ENCODE data around the gene ALDH3B2.

The ALDH3B2 gene

GRCh38 chr11:67664213-67664585, 10.2 kb downstream of the ALDH3B2 start:
- H2BK120ac ChIP-seq (ENCODE audit: low read depth, low read length) = no peak overlapping the region
- H2AK5ac ChIP-seq (ENCODE audit: low read length, severe bottlenecking) = no peak overlapping the region
- no peak overlapping the region for H3K4me3 ChIP-seq (ENCODE audit: insufficient read depth in 1 of 2, low read depth in 1 of 2, low read length in 2 of 2)
- H3K27me3 ChIP-seq (ENCODE audit: control insufficient read depth in 1 of 2, insufficient read depth in 1 of 2, low read length in 2 of 2) = peaks cover 15 to 51% of the 10 kb centered on the region in 2 experiments
- no peaks in the 10 kb centered on the region for H3K4me1 ChIP-seq (ENCODE audit: control insufficient read depth, insufficient read depth, low read depth, low read length)
- H2BK5ac ChIP-seq (ENCODE audit: low read depth, low read length, poor library complexity, severe bottlenecking) = no peak overlapping the region
- H3K36me3 ChIP-seq (ENCODE audit: control insufficient read depth in 1 of 2, insufficient read depth in 2 of 2, low read depth in 1 of 2, low read length in 2 of 2) = no peaks in the 10 kb centered on the region
- H3K79me1 ChIP-seq (replicated peaks; ENCODE audit: low read length, poor library complexity, severe bottlenecking) = no peaks in the 10 kb centered on the region
- H3K4me2 ChIP-seq (ENCODE audit: low read length, poor library complexity, severe bottlenecking) = no peak overlapping the region
- H3K4ac ChIP-seq (ENCODE audit: low read depth in 1 of 2, low read length in 2 of 2) = no peak overlapping the region
- no peak overlapping the region for H3K27ac ChIP-seq (ENCODE audit: low read length, poor library complexity, severe bottlenecking)
- no peak overlapping the region for H3K14ac ChIP-seq (ENCODE audit: low read length in 2 of 2)
- H4K91ac ChIP-seq (ENCODE audit: low read length) = no peak overlapping the region
- no peak overlapping the region for H2BK15ac ChIP-seq (ENCODE audit: low read depth, poor library complexity, severe bottlenecking)
- DNase-seq = no peak
- no peak overlapping the region for H3K9ac ChIP-seq (ENCODE audit: low read length)
- H3K23ac ChIP-seq (ENCODE audit: low read length in 2 of 2) = no peak overlapping the region
- no peaks in the 10 kb centered on the region for H3K9me3 ChIP-seq (ENCODE audit: control insufficient read depth, low read length)
- H3K18ac ChIP-seq (ENCODE audit: low read depth in 1 of 2, low read length in 2 of 2) = no peak overlapping the region
- no peak overlapping the region for H4K8ac ChIP-seq (ENCODE audit: low read length)
- H2BK12ac ChIP-seq (ENCODE audit: low read length in 2 of 2) = no peak overlapping the region
- H2AFZ ChIP-seq (ENCODE audit: low read depth, low read length) = no peak overlapping the region
- 85% methylated on average over 16 of the region's 16 CpGs for WGBS

- Histone ChIP-seq H3K36me3 (ENCODE audit: control insufficient read depth in 1 of 2, insufficient read depth in 2 of 2, low read depth in 1 of 2, low read length in 2 of 2) (no peaks in the 10 kb centered on the region), H3K4ac (ENCODE audit: low read depth in 1 of 2, low read length in 2 of 2) (no peak overlapping the region), H4K8ac (ENCODE audit: low read length) (no peak overlapping the region), H3K27me3 (ENCODE audit: control insufficient read depth in 1 of 2, insufficient read depth in 1 of 2, low read length in 2 of 2) (peaks cover 15 to 47% of the 10 kb centered on the region in 2 experiments), H3K18ac (ENCODE audit: low read depth in 1 of 2, low read length in 2 of 2) (no peak overlapping the region), H3K9ac (ENCODE audit: low read length) (no peak overlapping the region), H4K91ac (ENCODE audit: low read length) (no peak overlapping the region), H3K4me2 (ENCODE audit: low read length, poor library complexity, severe bottlenecking) (no peak overlapping the region), H3K4me1 (ENCODE audit: control insufficient read depth, insufficient read depth, low read depth, low read length) (no peaks in the 10 kb centered on the region), H2AK5ac (ENCODE audit: low read length, severe bottlenecking) (no peak overlapping the region), H3K4me3 (ENCODE audit: insufficient read depth in 1 of 2, low read depth in 1 of 2, low read length in 2 of 2) (no peak overlapping the region), H2AFZ (ENCODE audit: low read depth, low read length) (no peak overlapping the region), H2BK120ac (ENCODE audit: low read depth, low read length) (no peak overlapping the region), H2BK15ac (ENCODE audit: low read depth, poor library complexity, severe bottlenecking) (no peak overlapping the region), H3K79me1 (replicated peaks; ENCODE audit: low read length, poor library complexity, severe bottlenecking) (no peaks in the 10 kb centered on the region), H3K14ac (ENCODE audit: low read length in 2 of 2) (no peak overlapping the region), H2BK5ac (ENCODE audit: low read depth, low read length, poor library complexity, severe bottlenecking) (no peak overlapping the region), H3K9me3 (ENCODE audit: control insufficient read depth, low read length) (no peaks in the 10 kb centered on the region), H2BK12ac (ENCODE audit: low read length in 2 of 2) (no peak overlapping the region), H3K23ac (ENCODE audit: low read length in 2 of 2) (no peak overlapping the region), H3K27ac (ENCODE audit: low read length, poor library complexity, severe bottlenecking) (no peak overlapping the region)
- DNase-seq = no peak
- WGBS = 89% methylated on average over 22 of the region's 22 CpGs
Measured at GRCh38 chr11:67663532-67664212, 10.8 kb downstream of the ALDH3B2 start.

- Histone ChIP-seq H3K4me1 (ENCODE audit: control insufficient read depth, insufficient read depth, low read depth, low read length) (no peaks in the 10 kb centered on the region), H3K27ac (ENCODE audit: low read length, poor library complexity, severe bottlenecking) (no peak overlapping the region), H3K79me1 (replicated peaks; ENCODE audit: low read length, poor library complexity, severe bottlenecking) (no peaks in the 10 kb centered on the region), H4K8ac (ENCODE audit: low read length) (no peak overlapping the region), H3K9me3 (ENCODE audit: control insufficient read depth, low read length) (no peaks in the 10 kb centered on the region), H3K4me2 (ENCODE audit: low read length, poor library complexity, severe bottlenecking) (no peak overlapping the region), H3K4ac (ENCODE audit: low read depth in 1 of 2, low read length in 2 of 2) (no peak overlapping the region), H4K91ac (ENCODE audit: low read length) (no peak overlapping the region), H3K27me3 (ENCODE audit: control insufficient read depth in 1 of 2, insufficient read depth in 1 of 2, low read length in 2 of 2) (peaks cover 15 to 47% of the 10 kb centered on the region in 2 experiments), H3K4me3 (ENCODE audit: insufficient read depth in 1 of 2, low read depth in 1 of 2, low read length in 2 of 2) (no peak overlapping the region), H3K23ac (ENCODE audit: low read length in 2 of 2) (no peak overlapping the region), H3K18ac (ENCODE audit: low read depth in 1 of 2, low read length in 2 of 2) (no peak overlapping the region), H3K14ac (ENCODE audit: low read length in 2 of 2) (no peak overlapping the region), H2BK15ac (ENCODE audit: low read depth, poor library complexity, severe bottlenecking) (no peak overlapping the region), H2BK12ac (ENCODE audit: low read length in 2 of 2) (no peak overlapping the region), H3K36me3 (ENCODE audit: control insufficient read depth in 1 of 2, insufficient read depth in 2 of 2, low read depth in 1 of 2, low read length in 2 of 2) (no peaks in the 10 kb centered on the region), H2BK5ac (ENCODE audit: low read depth, low read length, poor library complexity, severe bottlenecking) (no peak overlapping the region), H3K9ac (ENCODE audit: low read length) (no peak overlapping the region), H2AK5ac (ENCODE audit: low read length, severe bottlenecking) (no peak overlapping the region), H2AFZ (ENCODE audit: low read depth, low read length) (no peak overlapping the region), H2BK120ac (ENCODE audit: low read depth, low read length) (no peak overlapping the region)
- DNase-seq = no peak
- WGBS = 85% methylated on average over 19 of the region's 19 CpGs
Measured at GRCh38 chr11:67662835-67663531, 11.4 kb downstream of the ALDH3B2 start.

GRCh38 chr11:67662142-67662834, 12.1 kb downstream of the ALDH3B2 start:
- H3K4ac ChIP-seq (ENCODE audit: low read depth in 1 of 2, low read length in 2 of 2) = no peak overlapping the region
- no peak overlapping the region for H3K14ac ChIP-seq (ENCODE audit: low read length in 2 of 2)
- no peaks in the 10 kb centered on the region for H3K79me1 ChIP-seq (replicated peaks; ENCODE audit: low read length, poor library complexity, severe bottlenecking)
- H2BK5ac ChIP-seq (ENCODE audit: low read depth, low read length, poor library complexity, severe bottlenecking) = no peak overlapping the region
- no peak for DNase-seq
- peaks cover 15 to 47% of the 10 kb centered on the region in 2 experiments for H3K27me3 ChIP-seq (ENCODE audit: control insufficient read depth in 1 of 2, insufficient read depth in 1 of 2, low read length in 2 of 2)
- WGBS = 90% methylated on average over 12 of the region's 12 CpGs
- no peak overlapping the region for H2BK15ac ChIP-seq (ENCODE audit: low read depth, poor library complexity, severe bottlenecking)
- H3K23ac ChIP-seq (ENCODE audit: low read length in 2 of 2) = no peak overlapping the region
- no peak overlapping the region for H3K9ac ChIP-seq (ENCODE audit: low read length)
- H2AK5ac ChIP-seq (ENCODE audit: low read length, severe bottlenecking) = no peak overlapping the region
- no peak overlapping the region for H3K4me2 ChIP-seq (ENCODE audit: low read length, poor library complexity, severe bottlenecking)
- H3K18ac ChIP-seq (ENCODE audit: low read depth in 1 of 2, low read length in 2 of 2) = no peak overlapping the region
- no peaks in the 10 kb centered on the region for H3K4me1 ChIP-seq (ENCODE audit: control insufficient read depth, insufficient read depth, low read depth, low read length)
- H2BK120ac ChIP-seq (ENCODE audit: low read depth, low read length) = no peak overlapping the region
- H2BK12ac ChIP-seq (ENCODE audit: low read length in 2 of 2) = no peak overlapping the region
- H3K9me3 ChIP-seq (ENCODE audit: control insufficient read depth, low read length) = no peaks in the 10 kb centered on the region
- no peak overlapping the region for H3K4me3 ChIP-seq (ENCODE audit: insufficient read depth in 1 of 2, low read depth in 1 of 2, low read length in 2 of 2)
- no peak overlapping the region for H3K27ac ChIP-seq (ENCODE audit: low read length, poor library complexity, severe bottlenecking)
- H4K8ac ChIP-seq (ENCODE audit: low read length) = no peak overlapping the region
- no peak overlapping the region for H4K91ac ChIP-seq (ENCODE audit: low read length)
- no peak overlapping the region for H2AFZ ChIP-seq (ENCODE audit: low read depth, low read length)
- H3K36me3 ChIP-seq (ENCODE audit: control insufficient read depth in 1 of 2, insufficient read depth in 2 of 2, low read depth in 1 of 2, low read length in 2 of 2) = no peaks in the 10 kb centered on the region
